Activated CD8-positive, alpha-beta T cell treated with anti-CD3 and anti-CD28 coated beads for 36 hours (primary cell): ENCODE results near the gene CKM. TPM values are rescaled to one million over a fixed set of nuclear protein-coding genes. Genes with fewer than 3 reads are reported as not detected.

Source experiments
- ATAC-seq: fragments of 200-7000 bp; cut with Tn5 transposase; one replicate; pipeline ENCODE4 v1.10.0; 2021; ENCODE audit warnings: mild to moderate bottlenecking, moderate library complexity
- CTCF ChIA-PET: fragments of 350-600 bp; sonication (Branson Sonifier 250); formaldehyde crosslinking; loops from one replicate; lab custom pipeline; 2021; ENCODE audit warnings: antibody characterized with exemption; lab: Charles Lee
- POLR2A ChIA-PET: fragments of 350-600 bp; sonication (Branson Sonifier 250); formaldehyde crosslinking; loops from one replicate; lab custom pipeline; 2021; ENCODE audit warnings: antibody characterized with exemption; lab: Charles Lee
- DNase-seq: peaks from one replicate; pipeline ENCODE4 v3.0.0-alpha.2; 2020
- H3K27ac Mint-ChIP-seq: one replicate; pipeline ENCODE4 v1.8.0; 2021; ENCODE audit warnings: mild to moderate bottlenecking, mixed read lengths
- H3K27me3 Mint-ChIP-seq: one replicate; pipeline ENCODE4 v1.8.0; 2021; ENCODE audit warnings: mixed read lengths
- H3K36me3 Mint-ChIP-seq: one replicate; pipeline ENCODE4 v1.8.0; 2021; ENCODE audit warnings: low read depth, mixed read lengths
- H3K4me1 Mint-ChIP-seq: one replicate; pipeline ENCODE4 v1.8.0; 2021; ENCODE audit warnings: low read depth, mixed read lengths
- H3K4me3 Mint-ChIP-seq: one replicate; pipeline ENCODE4 v1.8.0; 2021; ENCODE audit warnings: mild to moderate bottlenecking, moderate library complexity, mixed read lengths
- H3K9me3 Mint-ChIP-seq: one replicate; pipeline ENCODE4 v1.8.0; 2021; ENCODE audit warnings: mixed read lengths
- CTCF ChIP-seq: fragments of 200-600 bp; IDR thresholded peaks from one replicate; pipeline ENCODE4 v1.8.0; 2022; ENCODE audit warnings: antibody characterized with exemption, mild to moderate bottlenecking
- intact Hi-C: fragments of 100-400 bp; cut with micrococcal nuclease; formaldehyde crosslinking; loops from one replicate; pipeline ENCODE4 v1.10.0; 2022
- total RNA-seq, 2 experiments: library from RNA; stranded (reverse); gene quantifications; one replicate each; pipeline ENCODE4 v1.2.3, GENCODE V29; 2021

CKM gene
- total RNA-seq, result not detected

- H3K4me3 Mint-ChIP-seq, result no peak within 1 kb of the TSS
- H3K4me1 Mint-ChIP-seq, result no peaks in the 10 kb centered on the region
- no peaks in the 10 kb centered on the region for H3K36me3 Mint-ChIP-seq
- no peak for TF ChIP-seq CTCF
- H3K9me3 Mint-ChIP-seq, result no peaks in the 10 kb centered on the region
- DNase-seq (no peak), ATAC-seq (no peak)
- CTCF ChIA-PET, result no interaction called here
- H3K27me3 Mint-ChIP-seq, result peaks cover 22% of the 10 kb centered on the region
- POLR2A ChIA-PET, result no interaction called here
- H3K27ac Mint-ChIP-seq, result no peak within 1 kb of the TSS
- intact Hi-C loops, result no loop called here
These were observed at the start of gene CKM for GRCh38 chr19:45322744-45323281. TSS of gene CKM (minus strand) at chr19:45322875. CDS start at chr19:45319713, 3,162 bp downstream.

- Mint-ChIP-seq H3K9me3 (no peaks in the 10 kb centered on the region), H3K4me3 (peak within 1 kb of the TSS; percentile 91), H3K36me3 (peaks cover 1% of the 10 kb centered on the region), H3K4me1 (peaks cover 14% of the 10 kb centered on the region), H3K27ac (peak within 1 kb of the TSS; percentile 99), H3K27me3 (no peaks in the 10 kb centered on the region)
- ChIA-PET POLR2A (interaction anchor here (0.6 to 1.1 kb wide), 2 partner anchors 32 to 51 kb away, joined by 3 to 4 read pairs; no protein-coding TSS in a partner anchor), CTCF (interaction anchor here (1.2 to 1.3 kb wide), 3 partner anchors 32 to 115 kb away, joined by 4 to 6 read pairs (median 4); no protein-coding TSS in a partner anchor)
- peak; percentile 100 for ATAC-seq
- TF ChIP-seq CTCF, result no peak
- DNase-seq, result peak; percentile 99
- intact Hi-C loops, result no loop called here
These were observed 47.9 kb upstream of the CKM start, which contains the start of gene ERCC2 for GRCh38 chr19:45370410-45371204. TSS of gene ERCC2 (minus strand) at chr19:45370573. CDS start at chr19:45370540, 33 bp downstream.

- POLR2A ChIA-PET, result interaction anchor here (0.7 kb wide), 1 partner anchor 323 kb away, joined by 3 read pairs; no protein-coding TSS in a partner anchor
- no peaks in the 10 kb centered on the region for H3K27me3 Mint-ChIP-seq
- H3K4me3 Mint-ChIP-seq, result peak overlapping the region; percentile 44
- peaks cover 14% of the 10 kb centered on the region for H3K4me1 Mint-ChIP-seq
- H3K9me3 Mint-ChIP-seq, result no peaks in the 10 kb centered on the region
- no peak for TF ChIP-seq CTCF
- intact Hi-C loops, result no loop called here
- H3K36me3 Mint-ChIP-seq, result peaks cover 1% of the 10 kb centered on the region
- CTCF ChIA-PET, result interaction anchor here (1.3 kb wide), 1 partner anchor 30 kb away, joined by 5 read pairs; no protein-coding TSS in a partner anchor
- ATAC-seq (no peak), DNase-seq (no peak)
- no peak overlapping the region for H3K27ac Mint-ChIP-seq
These were observed 46.2 kb upstream of the CKM start for GRCh38 chr19:45368737-45369340.

GRCh38 chr19:45368127-45368526, 45.5 kb upstream of the CKM start:
- POLR2A ChIA-PET, result interaction anchor here (0.7 kb wide), 1 partner anchor 324 kb away, joined by 3 read pairs; no protein-coding TSS in a partner anchor
- Mint-ChIP-seq H3K9me3 (no peaks in the 10 kb centered on the region), H3K4me1 (peaks cover 14% of the 10 kb centered on the region), H3K4me3 (no peak overlapping the region), H3K36me3 (peaks cover 1% of the 10 kb centered on the region), H3K27ac (no peak overlapping the region), H3K27me3 (no peaks in the 10 kb centered on the region)
- no peak for DNase-seq
- no peak for TF ChIP-seq CTCF
- CTCF ChIA-PET, result interaction anchor here (1.3 kb wide), 1 partner anchor 29 kb away, joined by 5 read pairs; no protein-coding TSS in a partner anchor
- intact Hi-C loops, result no loop called here
- ATAC-seq, result no peak
